Bronchial epithelial cell (primary cell): Measurements from ENCODE around the gene NPAS1. TPM values are rescaled to one million over a fixed set of nuclear protein-coding genes. Genes with fewer than 3 reads are reported as not detected.

ENCODE experiments used
- DNase-seq: peaks from one replicate; pipeline ENCODE4 v3.0.0-alpha.2; 2010; ENCODE audit warnings: low read depth
- FAIRE-seq: peaks from 2 replicates; lab custom pipeline; 2011; peaks lifted over from hg19 to GRCh38; lab: Jason Lieb, UNC
- H3K27me3 ChIP-seq: 2 replicates; pipeline ENCODE4 v1.5.1; 2011; ENCODE audit warnings: low read length; ENCODE audit not compliant: control insufficient read depth, insufficient read depth
- H3K36me3 ChIP-seq: 2 replicates; pipeline ENCODE4 v1.5.1; 2011; ENCODE audit warnings: low read length; ENCODE audit not compliant: control insufficient read depth, insufficient read depth
- H3K4me3 ChIP-seq: 2 replicates; pipeline ENCODE4 v1.5.1; 2011; ENCODE audit warnings: mild to moderate bottlenecking, low read depth, low read length, control low read depth
- CTCF ChIP-seq: IDR thresholded peaks from 2 replicates; pipeline ENCODE4 v1.5.1; 2011; ENCODE audit warnings: mild to moderate bottlenecking, moderate library complexity, low read length, control low read depth, inconsistent platforms; ENCODE audit not compliant: insufficient read depth, severe bottlenecking
- total RNA-seq: library from RNA; depleted of rRNA; stranded (reverse); fragments of >200 nt; gene quantifications from 2 replicates; pipeline ENCODE4 v1.2.1, GENCODE V29; 2014

NPAS1 gene
- total RNA-seq, 1 donor from 2014 or later: 0.26 TPM

- no peak for TF ChIP-seq CTCF
- FAIRE-seq (no peak), DNase-seq (no peak)
- no peaks in the 10 kb centered on the region for H3K27me3 ChIP-seq
- H3K4me3 ChIP-seq: no peak overlapping the region
- peaks cover 33% of the 10 kb centered on the region for H3K36me3 ChIP-seq
Observed at GRCh38 chr19:47089767-47090350, 70.2 kb downstream of the NPAS1 start.

GRCh38 chr19:47093254-47093653 is 73.6 kb downstream of the NPAS1 start:
- FAIRE-seq (no peak), DNase-seq (no peak)
- Histone ChIP-seq H3K4me3 (no peak overlapping the region), H3K36me3 (peaks cover 21% of the 10 kb centered on the region), H3K27me3 (no peaks in the 10 kb centered on the region)
- no peak for TF ChIP-seq CTCF

DNA sequence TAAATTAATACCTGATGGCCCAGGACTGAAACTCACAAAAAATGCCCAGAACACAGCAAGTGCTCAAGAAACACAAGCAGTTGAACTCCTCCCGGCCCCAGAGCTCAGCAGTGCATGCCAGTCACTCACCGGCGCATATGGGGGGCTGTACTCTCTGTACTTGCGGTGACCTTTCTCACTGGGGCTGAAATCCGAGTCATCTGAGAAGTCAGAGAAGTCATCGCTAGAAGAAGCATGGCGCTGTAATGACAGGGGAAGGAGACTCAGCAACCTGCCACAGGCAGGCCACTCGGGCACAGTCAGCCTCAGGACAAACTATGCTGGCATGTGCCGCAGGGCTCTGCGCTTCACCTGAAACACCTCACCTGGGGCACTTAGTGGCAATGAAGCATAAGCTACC is 74.2 kb downstream of the NPAS1 start:
- FAIRE-seq: no peak
- DNase-seq: no peak

GRCh38 chr19:47094557-47095475 is 75.2 kb downstream of the NPAS1 start:
- no peaks in the 10 kb centered on the region for H3K27me3 ChIP-seq
- no peak for DNase-seq
- no peak for FAIRE-seq
- no peak overlapping the region for H3K4me3 ChIP-seq
- no peak for TF ChIP-seq CTCF
- H3K36me3 ChIP-seq: peaks cover 14% of the 10 kb centered on the region

More for the DNA sequence above, 74.2 kb downstream of the NPAS1 start:
- TF ChIP-seq CTCF: no peak
- Histone ChIP-seq H3K4me3 (no peak overlapping the region), H3K27me3 (no peaks in the 10 kb centered on the region), H3K36me3 (peaks cover 19% of the 10 kb centered on the region)

Other genes starting within 250 kb of the NPAS1 start
- 236 and 266 TPM in 2 replicates for gene SLC1A5, start 231.2 kb upstream of the NPAS1 start, total RNA-seq
- gene AP2S1, start 169.0 kb upstream of the NPAS1 start, total RNA-seq: 120 and 206 TPM in 2 replicates
- 24.0 and 37.1 TPM in 2 replicates for gene ARHGAP35, start 158.8 kb upstream of the NPAS1 start, total RNA-seq
- 20.5 and 23.9 TPM in 2 replicates for gene TMEM160, start 28.8 kb downstream of the NPAS1 start, total RNA-seq
- gene ZC3H4, start 93.9 kb downstream of the NPAS1 start, total RNA-seq: 2.6 and 7.0 TPM in 2 replicates
- gene SAE1, start 111.0 kb downstream of the NPAS1 start, total RNA-seq: 90.6 and 108 TPM in 2 replicates
- gene BBC3, start 211.4 kb downstream of the NPAS1 start, total RNA-seq: 6.3 and 12.6 TPM in 2 replicates
- gene CCDC9, start 236.7 kb downstream of the NPAS1 start, total RNA-seq: 3.7 and 8.3 TPM in 2 replicates